Measurements from ENCODE around the gene PYGO2. TPM values are rescaled to one million over a fixed set of nuclear protein-coding genes. Genes with fewer than 3 reads are reported as not detected.

The PYGO2 gene
- total RNA-seq, 2 donors from 2014 or later: 44.1 to 44.6 TPM

- 71% methylated on average over 15 of the region's 15 CpGs for WGBS
These were observed 9.5 kb downstream of the PYGO2 start for GRCh38 chr1:154951901-154952657.

GRCh38 chr1:154948079-154948478 lies 13.5 kb downstream of the PYGO2 start:
- intact Hi-C loops (cut with DNase I): no loop called here
- H3K27ac ChIP-seq: no peak overlapping the region
- DNase-seq (ENCODE audit: low spot score): no peak
- no peaks in the 10 kb centered on the region for H3K9me3 ChIP-seq
- H3K4me1 ChIP-seq (replicated peaks): no peaks in the 10 kb centered on the region
- 93% methylated on average over 11 of the region's 11 CpGs for WGBS
- TF ChIP-seq CTCF (IDR thresholded peaks at IDR 0.05): no peak
- no peaks in the 10 kb centered on the region for H3K36me3 ChIP-seq
- H3K4me3 ChIP-seq: no peak overlapping the region
- H3K27me3 ChIP-seq (replicated peaks; ENCODE audit: insufficient read depth): no peaks in the 10 kb centered on the region

More at GRCh38 chr1:154951901-154952657, 9.5 kb downstream of the PYGO2 start:
- H3K27me3 ChIP-seq (replicated peaks; ENCODE audit: insufficient read depth): no peaks in the 10 kb centered on the region
- no peak for TF ChIP-seq POLR2A (IDR thresholded peaks at IDR 0.05)
- TF ChIP-seq CTCF (IDR thresholded peaks at IDR 0.05): no peak
- TF ChIP-seq POLR2AphosphoS5 (IDR thresholded peaks at IDR 0.05): no peak
- H3K4me1 ChIP-seq (replicated peaks): peaks cover 16% of the 10 kb centered on the region
- no peaks in the 10 kb centered on the region for H3K36me3 ChIP-seq
- H3K4me3 ChIP-seq: no peak overlapping the region
- no peaks in the 10 kb centered on the region for H3K9me3 ChIP-seq
- no peak overlapping the region for H3K27ac ChIP-seq
- intact Hi-C loops (cut with DNase I): no loop called here
- DNase-seq (ENCODE audit: low spot score): no peak

- Histone ChIP-seq H3K4me1 (replicated peaks) (peaks cover 5% of the 10 kb centered on the region), H3K4me3 (no peak overlapping the region), H3K9me3 (no peaks in the 10 kb centered on the region), H3K27me3 (replicated peaks; ENCODE audit: insufficient read depth) (no peaks in the 10 kb centered on the region), H3K27ac (no peak overlapping the region), H3K36me3 (no peaks in the 10 kb centered on the region)
- 86% methylated on average over 17 of the region's 17 CpGs for WGBS
- intact Hi-C loops (cut with DNase I): no loop called here
- TF ChIP-seq POLR2A (IDR thresholded peaks at IDR 0.05) (no peak), POLR2AphosphoS5 (IDR thresholded peaks at IDR 0.05) (no peak)
- no peak for DNase-seq (ENCODE audit: low spot score)
These were observed 15.4 kb downstream of the PYGO2 start for GRCh38 chr1:154945962-154946850.

- Histone ChIP-seq H3K36me3 (no peaks in the 10 kb centered on the region), H3K27me3 (replicated peaks; ENCODE audit: insufficient read depth) (no peaks in the 10 kb centered on the region), H3K9me3 (no peaks in the 10 kb centered on the region), H3K27ac (no peak overlapping the region), H3K4me3 (no peak overlapping the region), H3K4me1 (replicated peaks) (peaks cover 8% of the 10 kb centered on the region)
- TF ChIP-seq POLR2AphosphoS5 (IDR thresholded peaks at IDR 0.05) (no peak), CTCF (IDR thresholded peaks at IDR 0.05) (no peak), POLR2A (IDR thresholded peaks at IDR 0.05) (no peak)
- 86% methylated on average over 15 of the region's 15 CpGs for WGBS
- DNase-seq (ENCODE audit: low spot score): no peak
- intact Hi-C loops (cut with DNase I): no loop called here
These were observed 16.2 kb downstream of the PYGO2 start for GRCh38 chr1:154945160-154945961.

All from prostate gland (tissue), 2 donors.